ENCODE data around the gene HSPG2. TPM values are rescaled to one million over a fixed set of nuclear protein-coding genes. Genes with fewer than 3 reads are reported as not detected.

The HSPG2 gene
- 383 and 429 TPM in 2 replicates for total RNA-seq

DNA sequence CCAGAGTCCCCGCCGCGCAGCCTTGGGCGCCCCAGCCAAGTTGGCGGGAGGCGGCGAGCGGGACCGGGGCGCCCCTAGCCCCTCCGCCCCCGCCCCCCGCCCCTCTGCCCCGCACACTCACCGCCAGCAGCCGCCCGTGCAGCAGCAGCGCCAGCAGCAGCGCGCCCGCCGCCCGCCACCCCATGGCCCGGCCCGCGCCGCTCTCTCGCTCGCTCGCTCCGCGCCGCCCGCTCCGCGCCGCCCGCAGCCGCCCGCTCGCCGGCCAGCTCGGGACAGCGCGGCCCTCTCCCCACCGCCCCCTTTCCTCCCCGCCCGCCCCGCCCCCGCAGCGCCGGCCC, at the start of gene HSPG2:
TSS of gene HSPG2 (minus strand) at position 277 of the 338 bp plus-strand sequence. CDS start at position 184, 93 bp downstream.

DNA sequence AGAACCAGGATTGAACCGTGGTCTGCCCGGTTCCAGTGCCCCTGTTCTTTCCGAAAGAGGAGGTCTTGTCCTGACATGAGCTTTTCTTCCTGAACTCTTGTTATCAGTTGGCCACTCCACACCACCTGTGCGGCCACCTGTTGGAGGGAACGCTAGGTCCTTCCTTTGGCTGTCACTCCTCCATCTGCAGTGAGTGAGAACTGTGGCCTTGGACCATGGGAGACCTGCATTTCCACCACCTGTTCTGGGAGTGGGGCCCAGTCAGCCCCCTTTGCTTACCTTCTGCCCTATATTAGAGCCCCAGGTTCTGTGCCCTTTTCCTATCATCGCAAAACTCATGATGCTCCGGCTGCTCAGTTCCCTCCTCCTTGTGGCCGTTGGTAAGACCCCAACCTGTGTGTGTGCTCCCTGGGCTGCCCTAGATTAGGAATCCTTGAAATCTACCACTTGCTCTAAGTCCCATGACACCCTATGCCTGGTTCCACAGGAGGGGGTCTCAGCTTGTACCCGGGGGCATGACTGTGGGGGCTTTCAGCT, 39.7 kb upstream of the HSPG2 start, which contains the start of gene CELA3B:
TSS of gene CELA3B (plus strand) at position 320 of the 537 bp plus-strand sequence. CDS start at position 338, 18 bp downstream.

DNA sequence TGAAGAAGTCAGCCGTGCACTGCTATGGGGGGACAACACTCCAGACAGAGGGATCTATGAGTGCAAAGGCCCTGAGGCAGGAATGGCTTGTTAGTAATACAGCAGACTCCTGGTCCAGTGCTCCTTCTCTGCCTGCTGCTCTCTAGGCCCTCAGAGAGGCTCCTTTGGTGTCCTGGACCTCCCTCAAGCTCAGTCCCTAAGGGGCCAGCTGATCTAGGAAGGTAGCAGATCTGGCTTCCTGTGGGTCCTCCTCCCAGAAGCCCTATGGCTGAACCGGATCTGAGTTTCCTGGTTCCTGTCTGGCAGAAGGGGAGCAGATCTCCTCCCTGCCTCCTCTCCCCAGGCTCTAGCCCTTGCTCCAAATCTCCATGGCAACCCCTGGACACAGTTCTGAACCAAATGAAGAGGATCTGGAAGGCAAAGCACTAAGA, 125.2 kb downstream of the HSPG2 start, which contains the start of gene LDLRAD2:
TSS of gene LDLRAD2 (plus strand) at position 391 of the 431 bp plus-strand sequence. CDS start 187 bp downstream, outside the sequence.

DNA sequence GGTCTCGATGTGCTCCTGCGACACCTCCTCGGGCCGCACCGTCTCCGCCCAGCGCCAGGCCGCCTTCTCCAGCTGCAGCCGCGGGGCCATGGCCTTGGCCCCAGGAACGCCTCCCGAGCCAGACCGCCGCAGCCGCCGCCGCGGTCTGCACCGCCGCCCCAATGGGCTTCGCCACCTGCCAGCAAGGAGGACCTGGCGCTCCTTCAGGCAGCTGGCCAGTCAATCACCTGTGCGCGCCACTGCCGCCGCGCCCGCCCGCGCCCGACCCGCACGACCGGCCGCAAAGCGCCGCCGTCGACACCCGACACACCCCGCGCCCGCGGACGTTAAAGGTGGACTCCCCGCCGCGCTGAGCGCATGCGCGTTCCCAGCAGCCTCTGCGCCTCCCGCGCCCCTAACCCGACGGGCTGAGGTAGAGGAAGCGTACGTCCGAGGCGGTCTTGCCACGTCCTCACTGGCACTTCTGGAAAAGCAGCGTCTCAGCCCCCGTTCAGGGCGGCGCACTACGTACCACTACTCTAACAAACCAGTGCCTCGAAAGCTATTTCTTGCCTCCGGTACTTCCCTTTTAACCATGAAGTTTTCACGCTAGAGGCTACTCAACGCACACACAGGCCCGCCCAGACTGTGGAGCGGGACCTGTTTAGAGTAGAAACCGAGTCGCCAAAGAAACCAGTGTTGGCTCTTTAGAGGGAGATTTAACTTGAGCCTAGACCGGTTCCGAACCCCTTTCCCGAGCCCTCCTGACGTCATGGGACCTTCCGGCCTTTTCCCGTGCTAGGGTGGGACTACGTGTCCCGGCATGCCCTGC, 154.0 kb downstream of the HSPG2 start, which contains the start of gene USP48:
TSS of gene USP48 (minus strand) at position 282 of the 811 bp plus-strand sequence. CDS start at position 90, 192 bp downstream.

Other genes with a start within 250 kb of the HSPG2 start
- 26.5 and 38.0 TPM in 2 replicates for gene USP48, start 154.2 kb downstream of the HSPG2 start, total RNA-seq
- 0.98 TPM in 1 of 2 replicates, not detected in the other for gene LDLRAD2, start 125.0 kb downstream of the HSPG2 start, total RNA-seq
- not detected in 2 replicates for gene CELA3B, start 39.7 kb upstream of the HSPG2 start, total RNA-seq
- gene CELA3A, start 64.3 kb upstream of the HSPG2 start, total RNA-seq, result not detected in 2 replicates
- gene CDC42, start 115.4 kb upstream of the HSPG2 start, total RNA-seq, result 151 and 182 TPM in 2 replicates
- not detected in 2 replicates for gene WNT4, start 205.8 kb upstream of the HSPG2 start, total RNA-seq

Data from cardiac ventricle fibroblast (primary cell).